Measurements from ENCODE around the gene FNIP2. TPM values are rescaled to one million over a fixed set of nuclear protein-coding genes. Genes with fewer than 3 reads are reported as not detected.
"Not testable (repeated sequence)": the region's sequence is repeated elsewhere in the genome, so short reads cannot be mapped to it uniquely, and the experiment has no call there.

FNIP2 gene
- total and polyA plus RNA-seq, 9 of the 15 experiments (the other 6 are each of a cell fraction or from before 2014, with no cell fraction given), result 1.7 to 15.5 (median 8.3) TPM

- TF ChIP-seq JUN (IDR thresholded peaks at IDR 0.05; ENCODE audit: borderline replicate concordance, low read depth, low read length) (no peak), JUN (CRISPR knock-in tag; IDR thresholded peaks at IDR 0.05; ENCODE audit: borderline replicate concordance) (no peak)
Measured at GRCh38 chr4:158758703-158759102, 10.1 kb upstream of the FNIP2 start (continued).

GRCh38 chr4:158759539-158759938 is 9.3 kb upstream of the FNIP2 start:
- FAIRE-seq; H4K20me1 ChIP-seq (replicated peaks; ENCODE audit: control insufficient read depth, insufficient read depth, low read length); H3K4me2 ChIP-seq (ENCODE audit: insufficient read depth, low read length); H3K9me1 ChIP-seq (ENCODE audit: control insufficient read depth, insufficient read depth, low read length); H3K9ac ChIP-seq (ENCODE audit: insufficient read depth in 1 of 2, low read depth in 2 of 2, low read length in 2 of 2); H2AFZ ChIP-seq (ENCODE audit: low read depth, low read length); H3K9me3 ChIP-seq (replicated peaks; ENCODE audit: control insufficient read depth, insufficient read depth, low read depth, low read length); H3K27ac ChIP-seq (ENCODE audit: extremely low read depth, low read depth, low read length); DNase-seq (ENCODE audit: extremely low read depth in 1 of 4, low spot score in 3 of 4); H3K36me3 ChIP-seq (ENCODE audit: control insufficient read depth, insufficient read depth, low read length); in situ Hi-C loops (cut with MboI); BruUV-seq (replicated peaks); intact Hi-C loops (cut with micrococcal nuclease); H3K4me3 ChIP-seq; CTCF ChIA-PET (ENCODE audit: low intra/inter-chr PET ratio); H3K27me3 ChIP-seq (ENCODE audit: control insufficient read depth in 2 of 2, insufficient read depth in 2 of 2, low read length in 2 of 2); H3K79me2 ChIP-seq (ENCODE audit: control insufficient read depth, insufficient read depth, low read length); H3K4me1 ChIP-seq (replicated peaks in 1 of 2; ENCODE audit: control insufficient read depth in 2 of 2, insufficient read depth in 2 of 2, low read length in 2 of 2); ATAC-seq: not testable (repeated sequence)
- peak; percentile 68 for TF ChIP-seq ZBTB33 (CRISPR knock-in tag; IDR thresholded peaks at IDR 0.05)
- POLR2A ChIA-PET, result interaction anchor here (0.7 kb wide), 1 partner anchor 1997 kb away, joined by 4 read pairs; no protein-coding TSS in a partner anchor
- WGBS (ENCODE audit: insufficient coverage, low coverage, missing lambda C conversion rate), result 82% methylated on average over 8 of the region's 20 CpGs

Measured in K562 (cell line).